Caco-2 (cell line): ENCODE measurements around the gene JARID2. TPM values are rescaled to one million over a fixed set of nuclear protein-coding genes. Genes with fewer than 3 reads are reported as not detected.

Source experiments
- BruUV-seq: library from RNA; stranded (reverse); fragments of 400-500 nt; replicated peaks from 2 replicates; lab custom pipeline; 2021; lab: Mats Ljungman, UMichigan
- CTCF ChIA-PET: fragments of 300-600 bp; sonication (Branson Sonifier 250); formaldehyde crosslinking; loops from one replicate; lab custom pipeline; 2022; ENCODE audit warnings: antibody characterized with exemption; lab: Charles Lee
- POLR2A ChIA-PET: fragments of 300-600 bp; sonication (Branson Sonifier 250); formaldehyde crosslinking; loops from one replicate; lab custom pipeline; 2022; ENCODE audit warnings: antibody characterized with exemption; lab: Charles Lee
- DNase-seq, 2 experiments: peaks; one replicate each; pipeline versions ENCODE4 v3.0.0 to v3.0.0-alpha.2; 2020 to 2022
- H3K27me3 ChIP-seq: replicated peaks from 2 replicates; pipeline ENCODE4 v1.6.0; 2011; ENCODE audit warnings: low read length; ENCODE audit not compliant: control insufficient read depth, insufficient read depth
- H3K36me3 ChIP-seq: 2 replicates; pipeline ENCODE4 v1.5.1; 2011; ENCODE audit warnings: low read length; ENCODE audit not compliant: control insufficient read depth, insufficient read depth
- H3K4me1 ChIP-seq: fragments of 250-450 bp; sonication (Bioruptor Pico); 2 replicates; pipeline ENCODE4 v1.5.1; 2020; ENCODE audit warnings: mild to moderate bottlenecking
- H3K4me3 ChIP-seq: 2 replicates; pipeline ENCODE4 v1.5.1; 2011; ENCODE audit warnings: low read depth, mild to moderate bottlenecking, control low read depth, low read length
- H3K9me3 ChIP-seq: fragments of 250-450 bp; sonication (Bioruptor Pico); 2 replicates; pipeline ENCODE4 v1.5.1; 2020; ENCODE audit warnings: mild to moderate bottlenecking, moderate library complexity
- H3K27ac Mint-ChIP-seq: one replicate; pipeline ENCODE4 v1.8.0; 2022; ENCODE audit warnings: mixed read lengths; ENCODE audit not compliant: unreplicated experiment
- H3K27me3 Mint-ChIP-seq: one replicate; pipeline ENCODE4 v1.8.0; 2022; ENCODE audit warnings: mixed read lengths; ENCODE audit not compliant: insufficient read depth, unreplicated experiment
- H3K36me3 Mint-ChIP-seq: one replicate; pipeline ENCODE4 v1.8.0; 2022; ENCODE audit warnings: mild to moderate bottlenecking, mixed read lengths; ENCODE audit not compliant: insufficient read depth, unreplicated experiment
- H3K4me1 Mint-ChIP-seq: one replicate; pipeline ENCODE4 v1.8.0; 2022; ENCODE audit warnings: low read depth, mixed read lengths; ENCODE audit not compliant: unreplicated experiment
- H3K4me3 Mint-ChIP-seq: one replicate; pipeline ENCODE4 v1.8.0; 2022; ENCODE audit warnings: mild to moderate bottlenecking, moderate library complexity, mixed read lengths; ENCODE audit not compliant: unreplicated experiment
- H3K9me3 Mint-ChIP-seq: one replicate; pipeline ENCODE4 v1.8.0; 2022; ENCODE audit warnings: mixed read lengths; ENCODE audit not compliant: unreplicated experiment
- CTCF ChIP-seq, 2 experiments: fragments of 200-600 bp in 1 of 2; IDR thresholded peaks; 1 replicate in 1 of 2; 2 replicates in 1 of 2; pipeline versions ENCODE4 v1.5.1 to v1.8.0; 2011 to 2022; ENCODE audit warnings: antibody characterized with exemption in 1 of 2, control low read depth in 1 of 2, inconsistent platforms in 1 of 2, low read depth in 1 of 2, low read length in 1 of 2, mild to moderate bottlenecking in 1 of 2, moderate library complexity in 1 of 2; ENCODE audit not compliant: insufficient read depth in 1 of 2, severe bottlenecking in 1 of 2, unreplicated experiment in 1 of 2
- intact Hi-C: fragments of 100-400 bp; cut with micrococcal nuclease; formaldehyde crosslinking; loops from one replicate; pipeline ENCODE4 v1.10.0; 2022; ENCODE audit not compliant: unreplicated experiment
- total RNA-seq: library from RNA; stranded (reverse); gene quantifications from 2 replicates; pipeline ENCODE4 v1.2.3, GENCODE V29; 2022

Gene JARID2
- total RNA-seq, 1 experiment from 2014 or later: 18.3 TPM

DNA sequence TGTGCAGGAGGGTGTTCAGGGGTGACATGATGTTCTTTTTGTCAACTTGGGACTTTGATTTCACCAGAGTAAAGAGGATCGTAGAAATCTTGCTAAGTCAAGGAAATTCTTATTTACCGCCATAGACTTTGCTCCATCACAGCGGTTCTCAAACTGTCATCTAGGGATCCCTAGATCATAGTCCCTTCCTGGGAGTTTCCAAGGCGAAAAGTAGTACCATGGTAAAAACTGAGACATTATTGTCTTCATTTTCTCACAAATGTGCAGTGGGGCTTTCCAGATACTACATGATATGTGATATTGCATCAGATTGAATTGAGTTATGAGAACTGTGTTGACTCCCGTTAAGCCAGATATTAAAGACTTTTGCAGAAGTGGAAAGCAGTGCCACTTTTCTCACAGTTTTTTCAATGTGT is 79.7 kb downstream of the JARID2 start:
- Mint-ChIP-seq H3K27ac (no peak overlapping the region), H3K9me3 (no peaks in the 10 kb centered on the region), H3K36me3 (no peaks in the 10 kb centered on the region), H3K27me3 (no peaks in the 10 kb centered on the region), H3K4me1 (peaks cover 12% of the 10 kb centered on the region), H3K4me3 (no peak overlapping the region)
- DNase-seq: no peak
- peaks cover 13% of the 10 kb centered on the region for H3K4me1 ChIP-seq
- no TSS peak for BruUV-seq
- H3K36me3 ChIP-seq: no peaks in the 10 kb centered on the region
- ChIA-PET CTCF (no interaction called here), POLR2A (no interaction called here)
- H3K27me3 ChIP-seq: no peaks in the 10 kb centered on the region
- intact Hi-C loops: no loop called here
- no peak for TF ChIP-seq CTCF (IDR thresholded peaks at IDR 0.05; ENCODE audit: insufficient read depth in 1 of 2, low read depth in 1 of 2, low read length in 1 of 2, severe bottlenecking in 1 of 2, unreplicated experiment in 1 of 2)
- no peaks in the 10 kb centered on the region for H3K9me3 ChIP-seq
- H3K4me3 ChIP-seq: no peak overlapping the region

DNA sequence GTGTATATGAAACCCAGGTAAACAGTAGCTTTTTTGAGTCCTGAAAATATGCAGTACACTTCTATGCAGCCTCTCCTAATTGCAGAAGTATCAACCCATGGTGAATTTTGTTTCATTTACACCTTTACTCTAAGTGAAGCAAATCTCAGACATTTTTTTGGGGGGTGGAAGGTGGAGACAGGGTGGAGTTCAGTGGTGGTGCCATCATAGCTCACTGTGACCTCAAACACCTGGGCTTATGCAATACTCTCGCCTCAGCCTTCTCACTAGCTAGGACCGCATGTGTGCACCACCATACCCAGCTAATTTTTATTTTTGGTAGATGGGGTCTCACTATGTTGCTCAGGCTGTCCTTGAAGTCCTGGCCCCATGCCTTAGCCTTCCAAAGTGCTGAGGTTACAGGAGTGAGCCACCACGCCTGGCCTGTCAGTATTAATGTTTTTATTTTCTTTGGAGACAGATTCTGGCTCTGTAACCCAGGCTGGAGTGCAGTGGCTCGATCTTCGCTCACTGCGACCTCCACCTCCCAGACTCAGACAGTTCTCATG is 80.3 kb downstream of the JARID2 start:
- no peaks in the 10 kb centered on the region for H3K36me3 Mint-ChIP-seq
- Histone ChIP-seq H3K4me3 (no peak overlapping the region), H3K27me3 (no peaks in the 10 kb centered on the region), H3K9me3 (no peaks in the 10 kb centered on the region), H3K4me1 (peaks cover 13% of the 10 kb centered on the region), H3K36me3 (no peaks in the 10 kb centered on the region)
- peaks cover 12% of the 10 kb centered on the region for H3K4me1 Mint-ChIP-seq
- no TSS peak for BruUV-seq
- DNase-seq: no peak
- H3K27ac Mint-ChIP-seq: no peak overlapping the region
- CTCF ChIA-PET: no interaction called here
- H3K9me3 Mint-ChIP-seq: no peaks in the 10 kb centered on the region
- no peak overlapping the region for H3K4me3 Mint-ChIP-seq
- no peak for TF ChIP-seq CTCF (IDR thresholded peaks at IDR 0.05; ENCODE audit: insufficient read depth in 1 of 2, low read depth in 1 of 2, low read length in 1 of 2, severe bottlenecking in 1 of 2, unreplicated experiment in 1 of 2)
- intact Hi-C loops: no loop called here
- H3K27me3 Mint-ChIP-seq: no peaks in the 10 kb centered on the region
- POLR2A ChIA-PET: no interaction called here

GRCh38 chr6:15327271-15327670 is 81.4 kb downstream of the JARID2 start:
- Mint-ChIP-seq H3K4me3 (no peak overlapping the region), H3K4me1 (peaks cover 8% of the 10 kb centered on the region)
- BruUV-seq: no TSS peak

More at GRCh38 chr6:15327271-15327670, 81.4 kb downstream of the JARID2 start:
- Histone ChIP-seq H3K36me3 (no peaks in the 10 kb centered on the region), H3K9me3 (no peaks in the 10 kb centered on the region), H3K27me3 (no peaks in the 10 kb centered on the region), H3K4me3 (no peak overlapping the region), H3K4me1 (peaks cover 13% of the 10 kb centered on the region)
- H3K27me3 Mint-ChIP-seq: no peaks in the 10 kb centered on the region
- ChIA-PET CTCF (no interaction called here), POLR2A (no interaction called here)
- TF ChIP-seq CTCF (IDR thresholded peaks at IDR 0.05; ENCODE audit: insufficient read depth in 1 of 2, low read depth in 1 of 2, low read length in 1 of 2, severe bottlenecking in 1 of 2, unreplicated experiment in 1 of 2): no peak
- peak in 1 of 2 experiments; percentile 24 for DNase-seq
- no peaks in the 10 kb centered on the region for H3K9me3 Mint-ChIP-seq
- no peak overlapping the region for H3K27ac Mint-ChIP-seq
- H3K36me3 Mint-ChIP-seq: no peaks in the 10 kb centered on the region
- intact Hi-C loops: no loop called here
